SK-N-SH (cell line): ENCODE data around the gene CAVIN4. TPM values are rescaled to one million over a fixed set of nuclear protein-coding genes. Genes with fewer than 3 reads are reported as not detected.

Experiments used
- CTCF ChIA-PET: fragments of 300-600, 350-600 bp; formaldehyde crosslinking; extraction: SDS; loops from one replicate; lab custom pipeline; 2021; lab: Yijun Ruan, JAX
- POLR2A ChIA-PET: fragments of 350-600 bp; sonication (Branson Sonifier 250); formaldehyde crosslinking; extraction: SDS; loops from one replicate; lab custom pipeline; 2020; ENCODE audit warnings: antibody characterized with exemption, inconsistent platforms; lab: Yijun Ruan, JAX
- DNase-seq: peaks from one replicate; pipeline ENCODE4 v3.0.0; 2012
- H2AFZ ChIP-seq: fragments of 200-600 bp; sonication (generic); 2 replicates; pipeline ENCODE4 v1.8.1; 2016; ENCODE audit warnings: antibody characterized with exemption, mild to moderate bottlenecking, low read depth
- H3F3A ChIP-seq: fragments of 200-600 bp; sonication (generic); replicated peaks from 2 replicates; pipeline ENCODE3; 2016; ENCODE audit warnings: antibody characterized with exemption, mild to moderate bottlenecking; ENCODE audit not compliant: insufficient read depth
- H3K27ac ChIP-seq, 2 experiments: fragments of 200-500 bp in 1 of 2; fragments of 200-600 bp in 1 of 2; sonication (Bioruptor generic) in 1 of 2; sonication (generic), shearing (Covaris generic) in 1 of 2; 2 replicates each; pipeline versions ENCODE4 v1.5.1 to v1.6.1; 2014 to 2016; ENCODE audit warnings: low read depth in 2 of 2, inconsistent platforms in 1 of 2, low read length in 1 of 2, mild to moderate bottlenecking in 1 of 2, mixed read lengths in 1 of 2
- H3K27me3 ChIP-seq: fragments of 200-600 bp; sonication (generic), shearing (Covaris generic); 2 replicates; pipeline ENCODE4 v1.6.1; 2016; ENCODE audit warnings: mixed run types; ENCODE audit not compliant: insufficient read depth
- H3K36me3 ChIP-seq, 2 experiments: fragments of 200-500 bp in 1 of 2; fragments of 200-600 bp in 1 of 2; sonication (Bioruptor generic) in 1 of 2; sonication (generic) in 1 of 2; replicated peaks in 1 of 2; 2 replicates each; pipeline versions ENCODE3 to v1.5.1; 2014 to 2016; ENCODE audit warnings: low read length in 1 of 2, mild to moderate bottlenecking in 1 of 2; ENCODE audit not compliant: insufficient read depth in 2 of 2, control insufficient read depth in 1 of 2
- H3K4me1 ChIP-seq, 2 experiments: fragments of 200-500 bp in 1 of 2; fragments of 200-600 bp in 1 of 2; sonication (Bioruptor generic) in 1 of 2; sonication (generic), shearing (Covaris generic) in 1 of 2; 2 replicates each; pipeline versions ENCODE4 v1.5.1 to v1.6.1; 2014 to 2016; ENCODE audit warnings: low read depth in 1 of 2, low read length in 1 of 2, mixed run types in 1 of 2; ENCODE audit not compliant: insufficient read depth in 2 of 2, control insufficient read depth in 1 of 2
- H3K4me2 ChIP-seq: fragments of 200-600 bp; sonication (generic), shearing (Covaris generic); 2 replicates; pipeline ENCODE4 v1.6.1; 2017; ENCODE audit warnings: mixed run types
- H3K4me3 ChIP-seq, 2 experiments: fragments of 200-500 bp in 1 of 2; fragments of 200-600 bp in 1 of 2; sonication (Bioruptor generic) in 1 of 2; sonication (generic), shearing (Covaris generic) in 1 of 2; 2 replicates each; pipeline versions ENCODE4 v1.5.1 to v1.8.1; 2014 to 2016; ENCODE audit warnings: low read depth in 2 of 2, inconsistent platforms in 1 of 2, low read length in 1 of 2, mild to moderate bottlenecking in 1 of 2, mixed read lengths in 1 of 2, moderate library complexity in 1 of 2
- H3K79me2 ChIP-seq: fragments of 200-600 bp; sonication (generic); 2 replicates; pipeline ENCODE4 v1.8.1; 2017; ENCODE audit warnings: mild to moderate bottlenecking; ENCODE audit not compliant: insufficient read depth
- H3K9ac ChIP-seq: fragments of 200-600 bp; sonication (generic); 2 replicates; pipeline ENCODE4 v1.6.1; 2017; ENCODE audit warnings: mixed run types
- H3K9me2 ChIP-seq: fragments of 200-600 bp; sonication (generic); 2 replicates; pipeline ENCODE4 v1.6.1; 2017; ENCODE audit warnings: mixed run types
- H3K9me3 ChIP-seq: fragments of 200-600 bp; sonication (generic); 2 replicates; pipeline ENCODE4 v1.6.1; 2017; ENCODE audit warnings: mixed run types, mild to moderate bottlenecking, moderate library complexity
- H4K20me1 ChIP-seq: fragments of 200-600 bp; sonication (generic); 2 replicates; pipeline ENCODE4 v1.6.1; 2017; ENCODE audit warnings: mild to moderate bottlenecking, mixed run types; ENCODE audit not compliant: insufficient read depth
- CHD2 ChIP-seq: fragments of 150-350 bp; IDR thresholded peaks from 2 replicates; pipeline ENCODE4 v1.6.1; 2018; ENCODE audit warnings: low read length; ENCODE audit not compliant: partially characterized antibody
- CTCF ChIP-seq: fragments of 200-600 bp; sonication (generic); IDR thresholded peaks from 2 replicates; pipeline ENCODE4 v1.6.1; 2017; ENCODE audit warnings: antibody characterized with exemption, mild to moderate bottlenecking, moderate library complexity
- ELF1 ChIP-seq: IDR thresholded peaks from 2 replicates; pipeline ENCODE4 v1.4.0; 2012
- EP300 ChIP-seq, 2 experiments: IDR thresholded peaks; 2 replicates each; pipeline versions ENCODE4 v1.4.0 to v1.6.1; 2012; ENCODE audit warnings: borderline replicate concordance in 1 of 2, low read depth in 1 of 2, low read length in 1 of 2
- EZH2phosphoT487 ChIP-seq: fragments of 200-600 bp; sonication (generic); IDR thresholded peaks from 2 replicates; pipeline ENCODE4 v1.6.1; 2017; ENCODE audit warnings: low read depth, mixed run types, mild to moderate bottlenecking, antibody characterized with exemption, moderate library complexity, borderline replicate concordance
- FOSL2 ChIP-seq: IDR thresholded peaks from 2 replicates; pipeline ENCODE4 v1.4.0; 2012; ENCODE audit warnings: low read depth, mild to moderate bottlenecking, moderate library complexity, borderline replicate concordance
- GABPA ChIP-seq: IDR thresholded peaks from 2 replicates; pipeline ENCODE4 v1.4.0; 2012; ENCODE audit warnings: low read depth, mild to moderate bottlenecking
- IRF3 ChIP-seq: fragments of 150-350 bp; IDR thresholded peaks from 2 replicates; pipeline ENCODE4 v1.6.1; 2016; ENCODE audit warnings: mild to moderate bottlenecking, low read depth, low read length
- JUND ChIP-seq: IDR thresholded peaks from 2 replicates; pipeline ENCODE4 v1.4.0; 2012
- NFIC ChIP-seq: IDR thresholded peaks from 2 replicates; pipeline ENCODE4 v1.4.0; 2012; ENCODE audit warnings: borderline replicate concordance
- POLR2AphosphoS5 ChIP-seq: IDR thresholded peaks from 2 replicates; pipeline ENCODE4 v1.6.1; 2012; ENCODE audit warnings: low read depth, low read length
- RAD21 ChIP-seq: IDR thresholded peaks from 2 replicates; pipeline ENCODE4 v1.6.1; 2012; ENCODE audit warnings: mild to moderate bottlenecking, low read length
- RXRA ChIP-seq: IDR thresholded peaks from 2 replicates; pipeline ENCODE4 v1.4.0; 2012; ENCODE audit warnings: low read depth, mild to moderate bottlenecking, borderline replicate concordance
- SMC3 ChIP-seq: IDR thresholded peaks from 2 replicates; pipeline ENCODE4 v1.6.1; 2012; ENCODE audit warnings: low read depth, low read length, improper control_type of control experiment
- TEAD4 ChIP-seq: IDR thresholded peaks from 2 replicates; pipeline ENCODE4 v1.4.0; 2012; ENCODE audit warnings: mild to moderate bottlenecking, borderline replicate concordance; ENCODE audit not compliant: insufficient read depth
- WGBS: methylation state at CpG from one replicate; pipeline ENCODE4 v1.1.6; 2017; ENCODE audit warnings: low lambda C conversion rate; 5-methylcytosine and 5-hydroxymethylcytosine counted together
- polyA plus RNA-seq, 3 experiments: library from polyadenylated mRNA; depleted of rRNA; stranded (reverse); fragments of >200 nt; gene quantifications; 2 replicates each; pipeline ENCODE4 v1.2.3, GENCODE V29; 2012

CAVIN4 gene
- polyA plus RNA-seq, 1 of the 3 experiments (the other 2 are of a cell fraction) = 0.54 TPM

GRCh38 chr9:100602342-100602801 is 24.5 kb downstream of the CAVIN4 start:
- H3K9ac ChIP-seq = no peak overlapping the region
- no peaks in the 10 kb centered on the region for H3K79me2 ChIP-seq
- no peak overlapping the region for H3K27ac ChIP-seq
- H4K20me1 ChIP-seq = no peaks in the 10 kb centered on the region
- H3K4me3 ChIP-seq = no peak overlapping the region; a peak in 1 of 4 replicates
- H3K36me3 ChIP-seq = no peaks in the 10 kb centered on the region
- WGBS = 2% methylated on average over 2 of the region's 2 CpGs
- no peaks in the 10 kb centered on the region for H3K9me2 ChIP-seq
- H3K4me2 ChIP-seq = no peak overlapping the region
- H3F3A ChIP-seq = no peaks in the 10 kb centered on the region
- H3K4me1 ChIP-seq = peaks cover 0 to 9% of the 10 kb centered on the region in 2 experiments; a peak in 1 of 4 replicates
- TF ChIP-seq CTCF (peak; percentile 77), TEAD4 (no peak), SMC3 (peak; percentile 65), RAD21 (peak; percentile 70)
- H2AFZ ChIP-seq = no peak overlapping the region
- H3K27me3 ChIP-seq = no peaks in the 10 kb centered on the region
- DNase-seq = peak; percentile 45
- POLR2A ChIA-PET = no interaction called here
- CTCF ChIA-PET = interaction anchor here (0.6 to 6.3 kb wide), 32 partner anchors 10 to 1622 kb away, joined by 3 to 80 read pairs (median 5); partner anchors contain the start of gene TEX10
- no peaks in the 10 kb centered on the region for H3K9me3 ChIP-seq

- ChIA-PET POLR2A (no interaction called here), CTCF (interaction anchor here (1.5 to 1.8 kb wide), 2 partner anchors 630 to 706 kb away, joined by 3 to 7 read pairs; no protein-coding TSS in a partner anchor)
- H3K4me3 ChIP-seq = no peak overlapping the region
- H3K36me3 ChIP-seq = no peaks in the 10 kb centered on the region
- H3F3A ChIP-seq = no peaks in the 10 kb centered on the region
- H3K27me3 ChIP-seq = no peaks in the 10 kb centered on the region
- WGBS = 17% methylated on average over 1 of the region's 1 CpG
- H3K79me2 ChIP-seq = no peaks in the 10 kb centered on the region
- H3K9ac ChIP-seq = no peak overlapping the region
- no peak overlapping the region for H3K27ac ChIP-seq
- no peaks in the 10 kb centered on the region for H3K9me2 ChIP-seq
- H2AFZ ChIP-seq = no peak overlapping the region
- no peak for DNase-seq
- H3K4me2 ChIP-seq = no peak overlapping the region
- H3K9me3 ChIP-seq = no peaks in the 10 kb centered on the region
- H3K4me1 ChIP-seq = no peaks in the 10 kb centered on the region
- no peaks in the 10 kb centered on the region for H4K20me1 ChIP-seq
- TF ChIP-seq EP300 (IDR thresholded peaks at IDR 0.05; ENCODE audit: borderline replicate concordance in 1 of 2, low read depth in 1 of 2, low read length in 1 of 2) (no peak), CHD2 (no peak), RAD21 (no peak), ELF1 (no peak), RXRA (no peak), EZH2phosphoT487 (no peak), IRF3 (no peak), NFIC (no peak), GABPA (no peak), JUND (no peak), POLR2AphosphoS5 (no peak), FOSL2 (no peak)
Measured at GRCh38 chr9:100605405-100605804, 27.5 kb downstream of the CAVIN4 start.
